ENCODE results near the gene TLX3. TPM values are rescaled to one million over a fixed set of nuclear protein-coding genes. Genes with fewer than 3 reads are reported as not detected.
A peak's percentile ranks its signal among the peaks of the same experiment; 100 is the strongest.

The TLX3 gene
- total and polyA plus RNA-seq, 2 experiments from 2014 or later, result 0.22 TPM; not detected in 1

DNA sequence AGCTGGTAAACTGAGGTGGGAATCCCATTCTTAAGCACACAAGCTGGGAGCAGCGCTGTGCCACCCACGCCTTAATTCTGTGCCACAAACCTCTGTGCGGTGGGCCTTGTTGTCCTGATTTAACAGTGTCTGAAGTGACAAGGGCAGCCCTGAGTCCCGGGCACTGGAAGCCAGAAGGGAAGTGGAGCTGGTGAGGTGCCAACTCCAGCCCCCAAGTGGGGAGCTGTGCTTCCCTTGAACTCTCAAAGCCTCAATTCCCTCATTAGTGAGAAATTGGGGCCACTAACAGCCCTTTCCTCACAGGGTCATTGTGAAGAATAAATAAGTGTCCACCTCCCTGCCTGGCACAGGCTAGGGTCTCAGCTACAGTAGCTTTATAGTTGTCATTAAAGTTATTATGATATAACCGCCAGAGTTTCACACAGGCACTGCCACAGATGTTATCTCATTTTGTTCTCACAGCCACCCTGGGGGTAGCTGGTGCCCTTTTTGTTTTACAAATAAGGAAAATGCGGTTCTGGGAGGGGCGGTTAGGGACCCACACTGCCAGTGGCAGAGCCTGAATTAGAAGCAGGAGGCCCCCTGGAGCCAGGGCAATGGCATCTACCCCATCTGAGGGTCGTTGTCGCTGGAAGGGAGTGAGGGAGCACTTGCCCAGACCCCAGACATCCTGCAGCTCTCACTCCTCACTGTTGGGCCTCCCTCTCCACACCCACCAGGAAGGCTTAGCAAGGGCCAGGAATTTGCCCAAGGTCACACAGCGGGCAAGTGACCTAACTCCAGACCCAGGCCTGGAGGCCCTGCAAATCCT lies 2.1 kb upstream of the TLX3 start:
- H4K20me1 ChIP-seq (ENCODE audit: insufficient read depth, poor library complexity, severe bottlenecking), result no peaks in the 10 kb centered on the region
- no peaks in the 10 kb centered on the region for H3K36me3 ChIP-seq (replicated peaks; ENCODE audit: insufficient read depth, low read depth)
- peaks cover 22% of the 10 kb centered on the region for H3K4me1 ChIP-seq (ENCODE audit: insufficient read depth)
- no peak overlapping the region for H3K4me3 ChIP-seq
- H3K27me3 ChIP-seq, result peaks cover 86% of the 10 kb centered on the region
- no peaks in the 10 kb centered on the region for H3K9me3 ChIP-seq (ENCODE audit: low read depth)
- H3K4me2 ChIP-seq, result no peak overlapping the region
- TF ChIP-seq CTCF (IDR thresholded peaks at IDR 0.05; ENCODE audit: poor library complexity), result no peak
- TF ChIP-seq EZH2phosphoT487 (IDR thresholded peaks at IDR 0.05; ENCODE audit: low read depth, severe bottlenecking, unreplicated experiment), result no peak
- TF ChIP-seq EZH2 (IDR thresholded peaks at IDR 0.05; ENCODE audit: borderline replicate concordance), result no peak
- no peaks in the 10 kb centered on the region for H3K79me2 ChIP-seq
- no peak overlapping the region for H2AFZ ChIP-seq
- no peak for DNase-seq (ENCODE audit: low spot score)
- H3K27ac ChIP-seq, result no peak overlapping the region
- WGBS (ENCODE audit: low lambda C conversion rate, missing lambda C conversion rate), result 33% methylated on average over 10 of the region's 10 CpGs
- no peaks in the 10 kb centered on the region for H3K9me2 ChIP-seq (replicated peaks; ENCODE audit: insufficient read depth)

DNA sequence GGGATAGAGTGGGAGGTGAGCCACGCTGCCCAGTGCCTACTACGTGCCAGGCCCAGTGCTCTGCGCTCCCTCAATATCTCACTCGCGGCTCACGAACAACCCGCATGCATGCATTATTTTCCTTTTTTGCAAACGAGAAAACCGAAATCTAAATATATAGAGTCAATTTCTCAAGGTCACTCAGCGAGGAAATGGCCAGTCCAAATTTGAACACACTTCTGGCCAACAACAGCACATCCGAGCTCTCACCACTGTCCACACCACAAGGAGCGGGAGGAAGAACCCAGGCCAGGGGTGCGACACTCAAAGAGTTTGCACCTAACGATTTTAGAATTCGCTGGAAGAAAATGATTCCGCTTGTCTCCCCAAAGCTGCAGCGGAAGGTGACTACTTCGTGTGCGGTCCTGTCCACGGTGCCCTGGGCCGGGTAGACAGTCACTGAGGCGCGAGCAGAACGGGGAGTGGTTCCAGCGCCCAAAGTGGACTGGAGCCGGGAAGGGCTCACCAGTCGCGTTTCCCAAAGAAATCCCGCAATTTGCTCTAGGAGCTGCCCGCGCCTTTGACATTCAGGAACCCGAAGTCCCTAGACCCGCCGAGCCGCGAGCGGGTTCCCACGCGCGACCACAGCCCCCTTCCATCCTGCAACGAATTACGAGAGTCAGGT lies 1.1 kb upstream of the TLX3 start:
- Histone ChIP-seq H3K9me2 (replicated peaks; ENCODE audit: insufficient read depth) (no peaks in the 10 kb centered on the region), H3K4me3 (no peak overlapping the region), H3K9me3 (ENCODE audit: low read depth) (no peaks in the 10 kb centered on the region), H4K20me1 (ENCODE audit: insufficient read depth, poor library complexity, severe bottlenecking) (no peaks in the 10 kb centered on the region), H3K36me3 (replicated peaks; ENCODE audit: insufficient read depth, low read depth) (no peaks in the 10 kb centered on the region), H3K4me2 (peak overlapping the region; percentile 53), H2AFZ (no peak overlapping the region), H3K27ac (no peak overlapping the region), H3K79me2 (no peaks in the 10 kb centered on the region), H3K4me1 (ENCODE audit: insufficient read depth) (peaks cover 29% of the 10 kb centered on the region), H3K27me3 (peaks cover 95% of the 10 kb centered on the region)
- WGBS (ENCODE audit: low lambda C conversion rate, missing lambda C conversion rate), result 27% methylated on average over 42 of the region's 42 CpGs
- no peak for DNase-seq (ENCODE audit: low spot score)
- peak; percentile 33 for TF ChIP-seq EZH2phosphoT487 (IDR thresholded peaks at IDR 0.05; ENCODE audit: low read depth, severe bottlenecking, unreplicated experiment)
- TF ChIP-seq CTCF (IDR thresholded peaks at IDR 0.05; ENCODE audit: poor library complexity), result no peak

GRCh38 chr5:171309276-171310211 lies 496 bp downstream of the TLX3 start:
- no peak for DNase-seq (ENCODE audit: low spot score)
- TF ChIP-seq CTCF (IDR thresholded peaks at IDR 0.05; ENCODE audit: poor library complexity) (no peak), EZH2 (IDR thresholded peaks at IDR 0.05; ENCODE audit: borderline replicate concordance) (peak; percentile 52), EZH2phosphoT487 (IDR thresholded peaks at IDR 0.05; ENCODE audit: low read depth, severe bottlenecking, unreplicated experiment) (peak; percentile 75)
- Histone ChIP-seq H3K4me1 (ENCODE audit: insufficient read depth) (peaks cover 31% of the 10 kb centered on the region), H3K9me3 (ENCODE audit: low read depth) (no peaks in the 10 kb centered on the region), H3K4me2 (peak overlapping the region; percentile 53), H3K79me2 (no peaks in the 10 kb centered on the region), H3K27me3 (peaks cover 98% of the 10 kb centered on the region), H2AFZ (peak overlapping the region; percentile 63), H3K36me3 (replicated peaks; ENCODE audit: insufficient read depth, low read depth) (no peaks in the 10 kb centered on the region), H3K27ac (no peak overlapping the region), H3K9me2 (replicated peaks; ENCODE audit: insufficient read depth) (no peaks in the 10 kb centered on the region), H3K4me3 (no peak overlapping the region), H4K20me1 (ENCODE audit: insufficient read depth, poor library complexity, severe bottlenecking) (no peaks in the 10 kb centered on the region)
- 4% methylated on average over 88 of the region's 106 CpGs for WGBS (ENCODE audit: low lambda C conversion rate, missing lambda C conversion rate)
